ENCODE results near the gene PHTF2.

Gene PHTF2

GRCh38 chr7:77918676-77919075 lies 120.1 kb downstream of the PHTF2 start:
- DNase-seq (ENCODE audit: low read depth in 1 of 2, low spot score in 1 of 2), result no peak

- DNase-seq (ENCODE audit: low read depth in 1 of 2, low spot score in 1 of 2), result no peak
These were observed 124.8 kb downstream of the PHTF2 start for GRCh38 chr7:77923419-77923818.

GRCh38 chr7:77930496-77930895 lies 131.9 kb downstream of the PHTF2 start:
- no peak for DNase-seq (ENCODE audit: low read depth in 1 of 2, low spot score in 1 of 2)

GRCh38 chr7:77931841-77932240 lies 133.3 kb downstream of the PHTF2 start:
- no peak for DNase-seq (ENCODE audit: low read depth in 1 of 2, low spot score in 1 of 2)

GRCh38 chr7:77933394-77933793 lies 134.8 kb downstream of the PHTF2 start:
- DNase-seq (ENCODE audit: low read depth in 1 of 2, low spot score in 1 of 2), result no peak

GRCh38 chr7:77935652-77936348 lies 137.2 kb downstream of the PHTF2 start:
- no peak for DNase-seq (ENCODE audit: low read depth in 1 of 2, low spot score in 1 of 2)

GRCh38 chr7:77940647-77941046 lies 142.1 kb downstream of the PHTF2 start:
- no peak for DNase-seq (ENCODE audit: low read depth in 1 of 2, low spot score in 1 of 2)

- DNase-seq (ENCODE audit: low read depth in 1 of 2, low spot score in 1 of 2), result no peak
These were observed 143.9 kb downstream of the PHTF2 start for GRCh38 chr7:77942431-77942830.

- DNase-seq (ENCODE audit: low read depth in 1 of 2, low spot score in 1 of 2), result no peak
These were observed 145.9 kb downstream of the PHTF2 start for GRCh38 chr7:77944183-77945182.

- DNase-seq (ENCODE audit: low read depth in 1 of 2, low spot score in 1 of 2), result no peak
These were observed 152.0 kb downstream of the PHTF2 start for GRCh38 chr7:77950548-77950947.

- no peak for DNase-seq (ENCODE audit: low read depth in 1 of 2, low spot score in 1 of 2)
These were observed 156.4 kb downstream of the PHTF2 start for GRCh38 chr7:77954773-77955555.

- no peak for DNase-seq (ENCODE audit: low read depth in 1 of 2, low spot score in 1 of 2)
These were observed 159.9 kb downstream of the PHTF2 start for GRCh38 chr7:77958436-77958835.

- no peak for DNase-seq (ENCODE audit: low read depth in 1 of 2, low spot score in 1 of 2)
These were observed 160.5 kb downstream of the PHTF2 start for GRCh38 chr7:77959080-77959479.

- DNase-seq (ENCODE audit: low read depth in 1 of 2, low spot score in 1 of 2), result no peak
These were observed 161.8 kb downstream of the PHTF2 start for GRCh38 chr7:77960336-77960735.

GRCh38 chr7:77967429-77967828 lies 168.9 kb downstream of the PHTF2 start:
- DNase-seq (ENCODE audit: low read depth in 1 of 2, low spot score in 1 of 2), result no peak

GRCh38 chr7:77971726-77972125 lies 173.2 kb downstream of the PHTF2 start:
- DNase-seq (ENCODE audit: low read depth in 1 of 2, low spot score in 1 of 2), result no peak

- DNase-seq (ENCODE audit: low read depth in 1 of 2, low spot score in 1 of 2), result no peak
These were observed 177.3 kb downstream of the PHTF2 start for GRCh38 chr7:77975672-77976480.

- no peak for DNase-seq (ENCODE audit: low read depth in 1 of 2, low spot score in 1 of 2)
These were observed 180.6 kb downstream of the PHTF2 start for GRCh38 chr7:77979219-77979618.

GRCh38 chr7:77980087-77980713 lies 181.6 kb downstream of the PHTF2 start:
- no peak for DNase-seq (ENCODE audit: low read depth in 1 of 2, low spot score in 1 of 2)

- no peak for DNase-seq (ENCODE audit: low read depth in 1 of 2, low spot score in 1 of 2)
These were observed 184.5 kb downstream of the PHTF2 start for GRCh38 chr7:77982926-77983550.

Data from activated T-helper 1 cell treated with anti-CD3 and anti-CD28 coated beads, Interleukin-2, amount 50 U/mL, for 16 hours (primary cell).